Left forelimb (tissue), 1 donor: ENCODE results near the gene CFAP58.

ENCODE experiments used
- DNase-seq: peaks from one replicate; pipeline ENCODE4 v3.0.0-alpha.2; 2018; ENCODE audit warnings: low spot score

CFAP58 gene

GRCh38 chr10:104376784-104377300, 23.2 kb downstream of the CFAP58 start:
- DNase-seq, result no peak

DNA sequence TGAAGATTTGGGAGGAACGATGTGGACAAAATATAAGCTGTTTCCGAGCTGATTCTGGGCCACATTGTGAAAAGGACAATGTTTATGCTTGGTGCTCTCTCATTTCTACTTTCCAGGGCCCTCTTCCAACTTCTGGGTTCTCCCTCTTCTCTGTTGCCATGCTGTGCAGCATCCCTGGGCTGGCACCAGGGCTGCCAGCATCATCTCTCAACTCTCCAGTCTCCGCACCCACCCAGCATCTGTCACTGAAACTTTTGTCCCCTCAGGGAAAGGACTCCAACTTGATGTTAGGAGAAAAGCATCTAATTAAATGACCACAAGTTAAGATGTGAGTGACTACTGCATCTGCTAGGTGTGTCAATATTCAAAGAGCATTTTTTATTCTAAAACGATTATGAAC, 26.7 kb downstream of the CFAP58 start:
- DNase-seq, result no peak

GRCh38 chr10:104387130-104387888, 33.7 kb downstream of the CFAP58 start:
- DNase-seq, result no peak

- DNase-seq, result no peak
Measured at GRCh38 chr10:104388830-104389229, 35.2 kb downstream of the CFAP58 start.

DNA sequence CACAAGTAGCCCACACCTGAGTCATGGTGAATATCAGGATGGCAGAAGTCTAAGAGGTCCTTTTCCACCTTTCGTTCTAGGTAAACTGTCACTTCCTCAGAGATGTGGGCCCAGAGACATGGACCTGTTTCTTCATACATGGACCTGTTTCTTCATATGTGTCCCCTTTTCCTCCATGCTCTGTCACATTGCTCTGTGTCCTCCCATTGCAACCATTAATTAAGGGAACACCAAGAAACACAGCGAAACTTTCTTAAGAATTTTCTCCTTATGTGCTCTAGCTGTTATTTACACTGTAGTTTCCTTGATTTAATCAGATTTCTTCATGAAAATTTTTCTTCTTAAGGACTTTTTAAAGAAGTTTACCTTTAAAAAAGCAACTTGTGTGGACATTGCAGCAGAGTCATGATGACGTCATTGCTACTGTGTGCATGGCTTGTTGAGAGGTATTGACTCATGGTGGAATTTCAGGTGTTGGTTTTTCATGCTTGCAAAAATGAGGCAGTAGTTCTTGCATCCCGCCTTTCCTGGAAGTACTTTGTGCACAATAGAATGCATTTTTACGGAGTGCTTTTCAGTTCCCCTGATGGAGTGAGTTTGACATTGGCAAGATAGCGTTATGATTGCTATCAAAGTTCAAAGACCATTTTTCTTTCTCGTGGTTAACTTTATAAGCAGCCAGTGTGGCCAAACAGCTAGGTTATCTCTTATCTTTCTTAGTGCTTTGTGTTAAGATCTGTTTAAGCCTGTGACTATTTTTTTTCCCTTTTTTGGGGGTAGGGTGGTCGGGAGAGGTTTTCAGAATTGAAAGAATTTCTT, 37.7 kb downstream of the CFAP58 start:
- DNase-seq, result no peak

GRCh38 chr10:104391969-104392296, 38.3 kb downstream of the CFAP58 start:
- no peak for DNase-seq

DNA sequence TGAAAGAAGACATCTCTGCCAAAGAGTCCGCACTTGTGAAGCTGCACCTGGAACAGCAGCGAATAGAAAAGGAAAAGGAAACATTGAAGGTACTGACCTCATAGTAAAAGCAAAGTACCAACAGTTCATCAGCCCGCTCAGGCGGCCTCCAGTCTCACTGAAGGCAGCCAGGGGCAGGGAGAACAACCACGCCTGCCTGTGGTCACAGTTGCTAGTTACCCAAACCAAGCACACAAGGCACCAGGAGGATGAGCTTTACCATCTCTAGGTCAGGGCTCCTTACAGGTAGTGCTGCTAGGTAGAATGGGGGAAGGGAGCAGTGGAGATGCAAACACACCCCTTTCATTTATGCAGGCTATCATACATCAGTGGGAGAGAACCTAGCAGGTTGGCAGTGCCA, 39.8 kb downstream of the CFAP58 start:
- no peak for DNase-seq

GRCh38 chr10:104396581-104396980, 42.9 kb downstream of the CFAP58 start:
- DNase-seq, result no peak

DNA sequence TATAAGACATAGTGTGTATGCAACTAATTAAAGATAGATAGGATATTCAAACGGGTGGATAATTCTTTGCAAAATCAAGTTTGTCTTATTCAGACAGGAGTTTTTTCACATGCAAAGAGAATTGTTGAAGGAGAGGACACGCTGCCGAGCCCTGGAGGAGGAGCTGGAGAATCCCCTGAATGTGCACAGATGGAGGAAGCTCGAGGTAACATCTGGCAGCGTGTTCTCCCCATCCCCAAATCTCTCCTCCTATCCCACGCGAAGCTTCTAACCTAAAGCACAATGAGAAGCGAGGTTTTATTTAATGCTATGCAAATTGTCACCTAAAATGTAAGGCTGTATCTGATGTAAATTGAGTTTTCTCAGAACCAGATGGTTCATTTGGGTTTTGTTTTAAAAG, 50.0 kb downstream of the CFAP58 start:
- no peak for DNase-seq

DNA sequence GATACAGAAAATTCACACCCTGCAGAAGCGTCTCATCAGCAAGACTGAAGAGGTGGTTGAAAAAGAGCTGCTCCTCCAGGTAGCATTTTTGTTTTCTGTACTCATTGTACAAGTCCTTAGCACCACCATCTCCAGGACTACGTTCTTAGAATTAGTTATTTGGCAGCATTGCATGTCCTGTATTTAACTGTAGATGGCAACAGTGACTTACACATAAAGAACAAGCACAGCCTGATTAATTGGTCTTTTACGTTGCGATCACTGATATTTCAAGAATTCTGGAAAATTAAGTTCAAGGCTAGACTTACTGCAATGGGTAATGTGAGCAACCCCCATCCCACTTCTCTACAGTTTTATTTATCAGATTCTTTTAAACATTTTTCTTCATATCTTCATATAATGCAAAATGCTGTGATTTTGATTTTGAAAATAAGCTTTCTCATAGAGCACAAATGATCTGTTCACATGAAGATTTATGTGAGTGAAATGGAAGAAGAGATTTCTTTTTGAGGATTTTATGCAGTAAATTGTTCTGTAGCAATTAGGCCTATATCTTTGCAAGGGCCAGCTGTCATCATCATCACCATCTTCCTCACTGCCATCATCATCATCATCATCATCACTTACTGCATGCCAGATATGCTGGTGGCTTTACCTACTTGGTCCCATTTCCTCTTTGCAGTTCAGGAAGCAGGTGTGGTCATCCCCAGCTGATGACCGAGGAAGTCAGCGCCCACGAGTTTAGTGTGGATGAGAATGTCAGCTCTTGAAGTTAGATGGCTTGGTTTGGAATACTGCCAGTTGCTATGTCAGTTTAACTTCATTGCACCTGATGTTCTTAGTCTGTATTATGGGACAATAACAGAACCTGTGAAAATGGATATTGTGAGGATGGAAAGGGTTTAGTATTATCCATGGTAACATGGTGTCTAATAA, 53.4 kb downstream of the CFAP58 start:
- DNase-seq, result no peak

DNA sequence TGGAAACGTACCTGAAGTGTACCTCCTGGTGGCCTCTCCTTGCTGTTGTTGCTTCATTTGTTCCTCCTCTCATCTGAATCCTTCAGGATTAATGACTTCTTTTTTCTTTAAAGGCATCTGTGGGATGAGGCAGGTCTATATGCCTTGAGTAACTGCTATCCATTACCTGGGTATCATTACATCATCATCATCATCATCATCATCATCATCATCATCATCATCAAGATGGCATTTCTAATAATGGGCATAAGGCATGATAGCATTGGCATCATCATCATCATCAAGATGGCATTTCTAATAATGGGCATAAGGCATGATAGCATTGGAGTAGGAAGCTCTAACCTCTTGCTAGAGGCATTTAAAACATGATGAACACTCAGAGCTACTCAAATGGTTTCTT, 59.9 kb downstream of the CFAP58 start:
- no peak for DNase-seq

- no peak for DNase-seq
Measured at GRCh38 chr10:104415526-104416165, 62.0 kb downstream of the CFAP58 start.

DNA sequence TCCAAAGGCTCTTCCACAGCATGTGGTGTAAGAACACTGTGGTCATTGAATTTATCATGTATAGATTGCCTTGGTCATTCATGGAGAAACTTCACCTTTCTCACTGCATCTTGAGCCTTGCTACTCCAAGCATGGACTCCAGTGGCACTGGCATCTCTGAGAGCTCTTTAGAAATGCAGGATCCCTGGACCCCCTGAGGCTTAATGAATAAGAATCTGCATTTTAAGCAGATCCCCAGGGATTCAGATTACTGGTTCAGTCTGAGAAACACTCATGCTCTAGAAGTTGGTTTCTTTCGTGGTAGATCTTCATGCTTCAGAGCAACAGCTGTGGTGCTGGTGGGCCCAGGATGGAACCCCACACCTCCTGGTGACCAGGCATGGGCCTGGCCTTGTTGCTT, 63.2 kb downstream of the CFAP58 start:
- no peak for DNase-seq

- no peak for DNase-seq
Measured at GRCh38 chr10:104417637-104418292, 64.1 kb downstream of the CFAP58 start.

DNA sequence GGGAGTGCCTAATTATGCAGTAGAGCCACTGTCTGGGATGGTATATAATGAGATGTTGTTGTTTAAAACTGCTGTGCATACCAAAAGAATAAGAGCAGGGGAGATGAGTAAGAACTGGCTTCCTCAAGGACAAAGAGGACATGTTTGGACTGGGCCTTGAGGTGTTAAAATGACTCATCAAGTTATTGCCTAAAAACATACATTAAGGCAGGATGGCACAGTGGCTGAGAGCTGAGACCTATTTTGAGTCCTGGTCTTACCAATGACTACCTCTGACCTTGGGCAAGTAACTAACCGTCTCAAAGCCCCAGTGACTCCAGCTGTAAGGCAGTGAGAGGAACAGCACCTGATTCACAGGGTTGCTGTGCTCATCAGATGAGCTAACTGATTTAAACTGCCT, 71.1 kb downstream of the CFAP58 start:
- DNase-seq, result no peak

GRCh38 chr10:104427989-104428388, 74.4 kb downstream of the CFAP58 start:
- DNase-seq, result no peak

- no peak for DNase-seq
Measured at GRCh38 chr10:104429846-104430245, 76.2 kb downstream of the CFAP58 start.

- DNase-seq, result no peak
Measured at GRCh38 chr10:104430360-104430759, 76.7 kb downstream of the CFAP58 start.

GRCh38 chr10:104433669-104434068, 80.0 kb downstream of the CFAP58 start:
- no peak for DNase-seq

DNA sequence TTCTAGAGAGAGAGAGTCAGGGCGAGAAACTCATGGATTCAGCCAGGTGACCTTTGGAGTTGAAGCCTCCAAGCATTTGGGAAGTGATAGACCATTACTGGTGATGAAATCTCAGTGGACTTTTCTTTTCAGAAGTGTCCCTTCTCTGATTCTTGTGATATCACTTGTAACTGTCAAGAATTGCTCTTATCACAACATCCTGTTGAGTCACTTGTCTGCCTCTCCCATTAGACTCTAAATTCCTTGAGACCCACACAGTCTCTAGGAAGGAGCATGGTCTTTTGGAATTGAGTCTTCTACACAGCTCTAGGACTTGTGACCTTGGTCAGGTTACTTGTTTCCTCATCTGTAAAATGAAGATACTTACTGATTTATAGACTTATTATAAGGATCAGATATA, 81.0 kb downstream of the CFAP58 start:
- DNase-seq, result no peak

- DNase-seq, result no peak
Measured at GRCh38 chr10:104435822-104436221, 82.2 kb downstream of the CFAP58 start.
